SIG-M5 treated with dmso at 0.1 percent for 504 hours (cell line): ENCODE data around the gene KIF3B.
"Not testable (repeated sequence)": the region's sequence is repeated elsewhere in the genome, so short reads cannot be mapped to it uniquely, and the experiment has no call there.

Experiments used
- DNase-seq: peaks from one replicate; lab custom pipeline; 2025; ENCODE audit not compliant: unreplicated experiment; lab: John Stamatoyannopoulos, UW

Gene KIF3B

DNA sequence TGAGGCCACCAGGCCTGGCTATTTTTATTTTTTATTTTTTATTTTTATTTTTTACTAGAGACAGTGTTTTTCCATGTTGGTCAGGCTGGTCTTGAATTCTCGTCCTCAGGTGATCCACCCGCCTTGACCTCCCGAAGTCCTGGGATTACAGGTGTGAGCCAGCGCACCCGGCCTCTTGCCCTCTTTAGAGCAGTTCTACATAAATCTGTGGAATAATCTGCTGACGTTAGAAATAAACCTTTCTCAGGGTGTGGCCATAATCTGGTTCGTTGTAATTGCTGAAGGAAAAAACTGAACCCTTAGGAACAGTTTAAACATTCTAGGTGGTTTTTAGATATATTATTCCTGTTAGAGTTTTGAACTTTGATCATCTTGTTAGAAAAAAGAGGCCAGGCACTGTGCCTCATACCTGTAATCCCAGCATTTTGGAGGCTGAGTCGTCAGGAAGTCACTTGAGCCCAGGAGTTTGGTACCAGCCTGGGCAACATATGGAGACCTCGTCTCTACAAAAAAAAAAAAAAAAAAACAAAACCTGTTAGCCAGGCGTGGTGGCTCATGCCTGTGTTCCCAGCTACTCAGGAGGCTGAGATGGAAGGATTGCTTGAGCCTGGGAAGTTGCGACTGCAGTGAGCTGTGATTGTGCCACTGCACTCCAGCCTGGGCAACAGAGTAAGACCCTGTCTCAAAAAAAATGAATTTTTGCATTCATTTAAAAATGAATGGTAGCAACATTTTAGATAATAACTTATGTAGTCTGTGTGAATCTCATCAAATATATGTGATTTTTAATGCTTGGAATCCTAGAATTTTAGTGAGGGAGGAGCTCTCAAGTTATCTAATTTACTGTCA lies 104.9 kb downstream of the KIF3B start:
- no peak for DNase-seq

DNA sequence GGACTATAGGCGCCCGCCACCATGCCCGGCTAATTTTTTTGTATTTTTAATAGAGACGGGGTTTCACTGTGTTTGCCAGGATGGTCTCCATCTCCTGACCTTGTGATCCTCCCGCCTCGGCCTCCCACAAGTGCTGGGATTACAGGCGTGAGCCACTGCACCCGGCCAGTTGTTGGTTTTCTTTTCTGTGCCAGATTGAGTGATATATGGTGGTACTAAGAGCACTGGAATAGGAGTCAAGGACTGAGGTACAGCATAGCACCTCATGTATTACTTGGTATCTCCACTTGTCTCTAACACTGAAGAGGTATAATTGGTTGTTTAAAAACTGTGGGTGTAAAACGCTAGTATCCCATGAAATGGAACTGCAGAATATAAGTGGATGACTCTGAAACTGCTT lies 106.0 kb downstream of the KIF3B start:
- DNase-seq = not testable (repeated sequence)
